SK-N-MC (cell line): ENCODE measurements around the gene STXBP5L.

Experiments
- EZH2 ChIP-seq: fragments of 200-600 bp; sonication (generic); IDR thresholded peaks from one replicate; pipeline ENCODE4 v1.6.1; 2017; ENCODE audit warnings: antibody characterized with exemption
- FOXP2 ChIP-seq: optimal IDR thresholded peaks from 2 replicates; pipeline ENCODE3; 2011; ENCODE audit warnings: mild to moderate bottlenecking, moderate library complexity; ENCODE audit not compliant: insufficient read depth; ENCODE audit errors: extremely low read length, control extremely low read depth
- POLR2AphosphoS5 ChIP-seq: IDR thresholded peaks from 2 replicates; pipeline ENCODE4 v1.6.1; 2012; ENCODE audit warnings: mild to moderate bottlenecking, low read depth, low read length, borderline replicate concordance

GRCh38 chr3:120875989-120876388 lies 32.0 kb upstream of the STXBP5L start:
- no peak for TF ChIP-seq POLR2AphosphoS5
- no peak for TF ChIP-seq EZH2
- TF ChIP-seq FOXP2, result no peak
